SJSA1 (cell line): ENCODE data around the gene ERG. TPM values are rescaled to one million over a fixed set of nuclear protein-coding genes. Genes with fewer than 3 reads are reported as not detected.

Experiments used
- DNase-seq, 2 experiments: peaks; one replicate each; pipeline ENCODE4 v3.0.0-alpha.2; 2015 to 2020; ENCODE audit warnings: low spot score in 2 of 2, low read depth in 1 of 2
- H3K27ac ChIP-seq: fragments of 250-450 bp; sonication (Bioruptor Pico); 2 replicates; pipeline ENCODE4 v1.5.1; 2020; ENCODE audit warnings: mild to moderate bottlenecking, moderate library complexity
- H3K27me3 ChIP-seq: fragments of 250-450 bp; sonication (Bioruptor Pico); replicated peaks from 2 replicates; pipeline ENCODE4 v1.5.1; 2020; ENCODE audit warnings: mild to moderate bottlenecking, moderate library complexity
- H3K36me3 ChIP-seq: fragments of 250-450 bp; sonication (Bioruptor Pico); 2 replicates; pipeline ENCODE4 v1.5.1; 2020; ENCODE audit warnings: mild to moderate bottlenecking
- H3K4me1 ChIP-seq: fragments of 250-450 bp; sonication (Bioruptor Pico); replicated peaks from 2 replicates; pipeline ENCODE4 v1.6.1; 2021; ENCODE audit warnings: mild to moderate bottlenecking
- H3K4me3 ChIP-seq: fragments of 250-450 bp; sonication (Bioruptor Pico); 2 replicates; pipeline ENCODE4 v1.5.1; 2020; ENCODE audit warnings: mild to moderate bottlenecking
- H3K9me3 ChIP-seq: fragments of 250-450 bp; sonication (Bioruptor Pico); replicated peaks from 2 replicates; pipeline ENCODE4 v1.5.1; 2020; ENCODE audit warnings: mild to moderate bottlenecking
- total RNA-seq: library from RNA; depleted of rRNA; stranded (reverse); fragments of >200 nt; shearing (Covaris generic); gene quantifications from 2 replicates; pipeline ENCODE4 v1.2.3, GENCODE V29; 2014

Gene ERG
- total RNA-seq, 1 experiment from 2014 or later = 0.89 TPM

GRCh38 chr21:38429011-38429410, 69.3 kb downstream of the ERG start:
- Histone ChIP-seq H3K36me3 (no peaks in the 10 kb centered on the region), H3K27ac (no peak overlapping the region), H3K4me1 (no peaks in the 10 kb centered on the region), H3K4me3 (no peak overlapping the region), H3K27me3 (no peaks in the 10 kb centered on the region), H3K9me3 (no peaks in the 10 kb centered on the region)
- no peak for DNase-seq

GRCh38 chr21:38428211-38428610, 70.1 kb downstream of the ERG start:
- Histone ChIP-seq H3K36me3 (no peaks in the 10 kb centered on the region), H3K4me3 (no peak overlapping the region), H3K27me3 (no peaks in the 10 kb centered on the region), H3K27ac (no peak overlapping the region), H3K4me1 (no peaks in the 10 kb centered on the region), H3K9me3 (no peaks in the 10 kb centered on the region)
- no peak for DNase-seq

- Histone ChIP-seq H3K27ac (no peak overlapping the region), H3K4me3 (no peak overlapping the region), H3K36me3 (no peaks in the 10 kb centered on the region), H3K9me3 (no peaks in the 10 kb centered on the region), H3K4me1 (no peaks in the 10 kb centered on the region), H3K27me3 (no peaks in the 10 kb centered on the region)
- DNase-seq = no peak
Observed at GRCh38 chr21:38424305-38425019, 73.8 kb downstream of the ERG start.

- Histone ChIP-seq H3K9me3 (no peaks in the 10 kb centered on the region), H3K27ac (no peak overlapping the region), H3K36me3 (no peaks in the 10 kb centered on the region), H3K4me3 (no peak overlapping the region), H3K4me1 (no peaks in the 10 kb centered on the region), H3K27me3 (no peaks in the 10 kb centered on the region)
- DNase-seq = no peak
Observed at GRCh38 chr21:38422082-38422481, 76.2 kb downstream of the ERG start.

GRCh38 chr21:38420140-38420539, 78.1 kb downstream of the ERG start:
- no peaks in the 10 kb centered on the region; the same call in 1 of the 2 replicates for H3K27me3 ChIP-seq
- H3K9me3 ChIP-seq = no peaks in the 10 kb centered on the region

GRCh38 chr21:38417726-38418125, 80.6 kb downstream of the ERG start:
- H3K27ac ChIP-seq = no peak overlapping the region
- no peak overlapping the region for H3K4me3 ChIP-seq
- no peaks in the 10 kb centered on the region for H3K36me3 ChIP-seq
- no peak for DNase-seq
- H3K9me3 ChIP-seq = no peaks in the 10 kb centered on the region
- no peaks in the 10 kb centered on the region for H3K4me1 ChIP-seq
- no peaks in the 10 kb centered on the region; the same call in 1 of the 2 replicates for H3K27me3 ChIP-seq

More at GRCh38 chr21:38420140-38420539, 78.1 kb downstream of the ERG start:
- H3K4me3 ChIP-seq = no peak overlapping the region
- H3K36me3 ChIP-seq = no peaks in the 10 kb centered on the region
- DNase-seq = no peak
- H3K4me1 ChIP-seq = no peaks in the 10 kb centered on the region
- no peak overlapping the region for H3K27ac ChIP-seq

- no peak overlapping the region for H3K27ac ChIP-seq
- H3K36me3 ChIP-seq = no peaks in the 10 kb centered on the region
- no peak overlapping the region for H3K4me3 ChIP-seq
- H3K4me1 ChIP-seq = no peaks in the 10 kb centered on the region
- H3K27me3 ChIP-seq = no peaks in the 10 kb centered on the region; the same call in 1 of the 2 replicates
- no peak for DNase-seq
- H3K9me3 ChIP-seq = no peaks in the 10 kb centered on the region
Observed at GRCh38 chr21:38416791-38417190, 81.5 kb downstream of the ERG start.

- Histone ChIP-seq H3K27ac (no peak overlapping the region), H3K4me3 (no peak overlapping the region), H3K4me1 (no peaks in the 10 kb centered on the region), H3K9me3 (no peaks in the 10 kb centered on the region), H3K27me3 (no peaks in the 10 kb centered on the region; the same call in 1 of the 2 replicates), H3K36me3 (no peaks in the 10 kb centered on the region)
- DNase-seq = no peak
Observed at GRCh38 chr21:38413958-38414548, 84.2 kb downstream of the ERG start.

- Histone ChIP-seq H3K9me3 (no peaks in the 10 kb centered on the region), H3K36me3 (no peaks in the 10 kb centered on the region), H3K27me3 (no peaks in the 10 kb centered on the region), H3K4me3 (no peak overlapping the region), H3K4me1 (no peaks in the 10 kb centered on the region), H3K27ac (no peak overlapping the region)
- no peak for DNase-seq
Observed at GRCh38 chr21:38410466-38410865, 87.8 kb downstream of the ERG start.

- Histone ChIP-seq H3K27ac (no peak overlapping the region), H3K36me3 (no peaks in the 10 kb centered on the region), H3K27me3 (no peaks in the 10 kb centered on the region), H3K4me3 (no peak overlapping the region), H3K9me3 (no peaks in the 10 kb centered on the region), H3K4me1 (no peaks in the 10 kb centered on the region)
- DNase-seq = no peak
Observed at GRCh38 chr21:38409907-38410306, 88.4 kb downstream of the ERG start.

GRCh38 chr21:38404177-38404576, 94.1 kb downstream of the ERG start:
- Histone ChIP-seq H3K27ac (no peak overlapping the region), H3K4me3 (no peak overlapping the region), H3K36me3 (no peaks in the 10 kb centered on the region), H3K9me3 (no peaks in the 10 kb centered on the region), H3K27me3 (0 out of 2 replicates have a peak, but pooled peaks cover 2% of the 10 kb centered on the region), H3K4me1 (no peaks in the 10 kb centered on the region)
- no peak for DNase-seq

GRCh38 chr21:38402795-38403194, 95.5 kb downstream of the ERG start:
- H3K4me3 ChIP-seq = no peak overlapping the region
- H3K27ac ChIP-seq = no peak overlapping the region
- no peaks in the 10 kb centered on the region for H3K4me1 ChIP-seq
- 0 out of 2 replicates have a peak, but pooled peaks cover 2% of the 10 kb centered on the region for H3K27me3 ChIP-seq
- H3K36me3 ChIP-seq = no peaks in the 10 kb centered on the region
- no peaks in the 10 kb centered on the region for H3K9me3 ChIP-seq
- no peak for DNase-seq

- Histone ChIP-seq H3K4me3 (no peak overlapping the region), H3K4me1 (no peaks in the 10 kb centered on the region), H3K9me3 (no peaks in the 10 kb centered on the region), H3K36me3 (no peaks in the 10 kb centered on the region), H3K27me3 (0 out of 2 replicates have a peak, but pooled peaks cover 2% of the 10 kb centered on the region), H3K27ac (no peak overlapping the region)
- no peak for DNase-seq
Observed at GRCh38 chr21:38402291-38402690, 96.0 kb downstream of the ERG start.

GRCh38 chr21:38401191-38401926, 96.9 kb downstream of the ERG start:
- Histone ChIP-seq H3K36me3 (no peaks in the 10 kb centered on the region), H3K4me1 (no peaks in the 10 kb centered on the region), H3K27me3 (0 out of 2 replicates have a peak, but pooled peaks cover 2% of the 10 kb centered on the region), H3K27ac (no peak overlapping the region), H3K9me3 (no peaks in the 10 kb centered on the region), H3K4me3 (no peak overlapping the region)
- no peak for DNase-seq
